Esophagus (tissue), 2 donors: ENCODE results near the gene DTX1. TPM values are rescaled to one million over a fixed set of nuclear protein-coding genes. Genes with fewer than 3 reads are reported as not detected.

Source experiments
- H3K27ac ChIP-seq, 2 donors: one replicate each; pipeline ENCODE4 v1.5.1; 2013; ENCODE audit warnings: low read depth in 2 of 2, mild to moderate bottlenecking in 2 of 2, inconsistent platforms in 1 of 2, low read length in 1 of 2, moderate library complexity in 1 of 2
- H3K27me3 ChIP-seq, 2 donors: one replicate each; pipeline ENCODE4 v1.6.1; 2013; ENCODE audit warnings: low read length in 2 of 2, control low read depth in 1 of 2, mild to moderate bottlenecking in 1 of 2; ENCODE audit not compliant: insufficient read depth in 2 of 2, control insufficient read depth in 1 of 2
- H3K36me3 ChIP-seq, 2 donors: one replicate each; pipeline ENCODE4 v1.6.1; 2013; ENCODE audit warnings: low read length in 1 of 2; ENCODE audit not compliant: control insufficient read depth in 2 of 2, insufficient read depth in 2 of 2
- H3K4me1 ChIP-seq, 2 donors: one replicate each; pipeline ENCODE4 v1.6.1; 2013; ENCODE audit warnings: low read length in 1 of 2; ENCODE audit not compliant: control insufficient read depth in 2 of 2, insufficient read depth in 2 of 2
- H3K4me3 ChIP-seq, 2 donors: one replicate each; pipeline ENCODE4 v1.5.1; 2013; ENCODE audit warnings: low read length in 2 of 2, mild to moderate bottlenecking in 2 of 2, low read depth in 1 of 2, moderate library complexity in 1 of 2
- H3K9me3 ChIP-seq, 2 donors: one replicate each; pipeline ENCODE4 v1.6.1; 2013; ENCODE audit warnings: mild to moderate bottlenecking in 2 of 2, low read depth in 1 of 2, low read length in 1 of 2, moderate library complexity in 1 of 2; ENCODE audit not compliant: control insufficient read depth in 2 of 2, insufficient read depth in 1 of 2
- WGBS, 2 donors: extraction: QIAGEN DNeasy Blood & Tissue Kit; methylation state at CpG; one replicate each; pipeline ENCODE4 v1.1.7; 2013; 5-methylcytosine and 5-hydroxymethylcytosine counted together
- polyA plus RNA-seq, 2 donors: library from polyadenylated mRNA; stranded (reverse); fragments of 200-250 nt; gene quantifications; one replicate each; pipeline ENCODE4 v1.2.3, GENCODE V29; 2013
- donor health status: healthy with polysubstance abuse.
- donor health status: Bipolar disorder and iron deficiency.

Gene DTX1
- polyA plus RNA-seq, 2 donors = 0.49 to 0.59 TPM

DNA sequence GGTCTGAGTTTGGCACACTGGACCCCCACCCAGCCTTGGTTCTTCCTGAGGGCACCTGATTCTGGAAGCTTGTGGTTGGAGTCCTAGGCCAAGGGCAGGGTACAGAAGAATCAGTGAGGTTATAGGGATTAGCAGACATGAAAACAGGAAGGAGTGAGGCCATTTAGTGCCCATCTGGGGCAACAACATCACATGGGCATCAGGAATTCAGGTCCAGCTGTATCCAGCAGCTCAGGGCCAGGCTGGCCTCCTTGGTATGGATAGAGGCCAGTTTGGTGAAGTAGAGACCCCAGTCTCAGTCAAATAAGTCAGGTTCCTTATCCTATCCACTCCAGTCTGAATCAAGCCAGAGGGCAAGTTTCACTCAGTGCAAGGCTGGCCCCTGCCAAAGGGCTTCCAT is 42.8 kb downstream of the DTX1 start:
- Histone ChIP-seq H3K27me3 (no peaks in the 10 kb centered on the region), H3K4me1 (peaks cover 3 to 10% of the 10 kb centered on the region in 2 donors), H3K36me3 (peaks cover 0 to 6% of the 10 kb centered on the region in 2 donors), H3K4me3 (no peak overlapping the region), H3K27ac (no peak overlapping the region), H3K9me3 (no peaks in the 10 kb centered on the region)

GRCh38 chr12:113099764-113100163 is 43.2 kb downstream of the DTX1 start:
- 75 to 81% methylated on average over 12 of the region's 12 CpGs for WGBS, 2 donors
- no peaks in the 10 kb centered on the region for H3K9me3 ChIP-seq
- H3K4me3 ChIP-seq = no peak overlapping the region
- H3K27me3 ChIP-seq = no peaks in the 10 kb centered on the region
- peaks cover 3 to 10% of the 10 kb centered on the region in 2 donors for H3K4me1 ChIP-seq
- H3K36me3 ChIP-seq = peaks cover 0 to 6% of the 10 kb centered on the region in 2 donors
- H3K27ac ChIP-seq = no peak overlapping the region

GRCh38 chr12:113101751-113102150 is 45.2 kb downstream of the DTX1 start:
- Histone ChIP-seq H3K4me1 (peaks cover 3 to 7% of the 10 kb centered on the region in 2 donors), H3K27me3 (no peaks in the 10 kb centered on the region), H3K9me3 (no peaks in the 10 kb centered on the region), H3K27ac (no peak overlapping the region), H3K36me3 (peaks cover 0 to 4% of the 10 kb centered on the region in 2 donors), H3K4me3 (no peak overlapping the region)
- WGBS, 2 donors = 71 to 81% methylated on average over 10 of the region's 10 CpGs

GRCh38 chr12:113102811-113103210 is 46.3 kb downstream of the DTX1 start:
- no peak overlapping the region for H3K4me3 ChIP-seq
- no peak overlapping the region for H3K27ac ChIP-seq
- peaks cover 3 to 7% of the 10 kb centered on the region in 2 donors for H3K4me1 ChIP-seq
- peaks cover 0 to 3% of the 10 kb centered on the region in 2 donors for H3K36me3 ChIP-seq
- WGBS, 2 donors = 83 to 90% methylated on average over 5 of the region's 5 CpGs
- H3K9me3 ChIP-seq = no peaks in the 10 kb centered on the region
- no peaks in the 10 kb centered on the region for H3K27me3 ChIP-seq

DNA sequence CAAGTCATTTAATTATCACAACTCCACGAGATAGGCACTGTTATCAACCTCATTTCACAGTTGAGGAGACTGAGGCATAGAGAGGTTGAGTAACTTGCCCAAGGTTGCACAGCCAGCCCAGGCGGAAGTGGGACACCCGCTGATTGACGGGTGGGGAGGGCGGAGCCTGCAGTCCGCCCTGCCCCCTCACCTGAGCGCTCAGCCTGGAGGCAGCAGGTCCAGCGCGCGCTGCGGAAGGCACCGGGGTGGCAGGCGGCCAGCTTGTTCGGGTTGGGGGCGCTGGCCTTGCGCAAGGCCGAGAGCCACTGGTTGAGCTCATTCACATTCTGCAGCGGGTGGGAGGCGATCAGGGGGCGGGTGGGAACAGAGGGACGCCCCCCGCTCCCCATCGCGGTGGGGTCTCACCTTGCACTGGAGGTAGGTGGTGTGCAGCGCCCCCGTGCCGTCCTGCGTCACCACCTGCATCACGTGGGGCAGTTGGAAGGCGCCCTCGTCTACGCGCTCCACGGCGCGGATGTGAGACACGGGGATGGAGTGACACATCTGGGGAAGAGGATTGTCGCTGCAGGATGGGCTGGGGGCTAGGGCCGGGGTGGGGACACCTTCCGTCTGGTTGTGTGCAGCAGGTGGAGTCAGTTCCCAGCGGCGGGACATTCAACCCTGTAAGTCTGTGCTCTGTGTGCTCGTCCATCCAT is 47.4 kb downstream of the DTX1 start:
- Histone ChIP-seq H3K4me1 (peaks cover 0 to 4% of the 10 kb centered on the region in 2 donors), H3K4me3 (no peak overlapping the region), H3K27ac (no peak overlapping the region), H3K9me3 (no peaks in the 10 kb centered on the region), H3K36me3 (peaks cover 0 to 3% of the 10 kb centered on the region in 2 donors), H3K27me3 (no peaks in the 10 kb centered on the region)
- 8 to 9% methylated on average over 43 of the region's 43 CpGs for WGBS, 2 donors

DNA sequence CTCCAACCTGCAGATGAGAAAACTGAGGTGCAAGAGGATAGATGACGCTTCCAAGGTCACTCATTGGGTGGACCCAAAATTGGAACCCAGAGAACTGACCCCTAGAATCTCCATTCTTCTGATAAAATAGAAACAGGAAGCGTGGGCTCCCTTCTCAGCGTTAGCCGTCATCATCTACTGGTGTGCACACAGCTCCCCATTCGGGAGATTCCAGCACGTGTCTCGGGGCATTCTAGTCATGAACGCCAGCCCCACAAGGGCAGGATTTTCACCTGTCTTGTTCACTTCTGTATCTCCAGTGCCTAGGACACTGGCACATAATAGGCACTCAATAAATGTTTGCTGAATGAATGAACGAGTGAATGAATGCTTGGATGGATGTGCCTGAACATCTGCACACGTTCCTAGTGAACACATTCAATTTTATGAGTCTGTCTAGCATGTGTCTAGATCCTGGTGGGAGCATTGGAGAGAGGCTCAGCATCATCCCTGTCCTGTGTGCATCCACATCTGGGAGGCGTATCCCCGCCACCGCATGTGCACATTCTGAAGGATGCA is 48.5 kb downstream of the DTX1 start:
- WGBS, 2 donors = 83 to 84% methylated on average over 13 of the region's 13 CpGs
- H3K4me1 ChIP-seq = peaks cover 0 to 5% of the 10 kb centered on the region in 2 donors
- H3K9me3 ChIP-seq = no peaks in the 10 kb centered on the region
- H3K36me3 ChIP-seq = peaks cover 0 to 3% of the 10 kb centered on the region in 2 donors
- no peak overlapping the region for H3K27ac ChIP-seq
- H3K27me3 ChIP-seq = no peaks in the 10 kb centered on the region
- no peak overlapping the region for H3K4me3 ChIP-seq

- 85 to 93% methylated on average over 15 of the region's 15 CpGs for WGBS, 2 donors
- peaks cover 0 to 3% of the 10 kb centered on the region in 2 donors for H3K36me3 ChIP-seq
- no peak overlapping the region for H3K27ac ChIP-seq
- peaks cover 0 to 5% of the 10 kb centered on the region in 2 donors for H3K4me1 ChIP-seq
- no peaks in the 10 kb centered on the region for H3K27me3 ChIP-seq
- H3K9me3 ChIP-seq = no peaks in the 10 kb centered on the region
- H3K4me3 ChIP-seq = no peak overlapping the region
Measured at GRCh38 chr12:113105606-113106271, 49.2 kb downstream of the DTX1 start.

DNA sequence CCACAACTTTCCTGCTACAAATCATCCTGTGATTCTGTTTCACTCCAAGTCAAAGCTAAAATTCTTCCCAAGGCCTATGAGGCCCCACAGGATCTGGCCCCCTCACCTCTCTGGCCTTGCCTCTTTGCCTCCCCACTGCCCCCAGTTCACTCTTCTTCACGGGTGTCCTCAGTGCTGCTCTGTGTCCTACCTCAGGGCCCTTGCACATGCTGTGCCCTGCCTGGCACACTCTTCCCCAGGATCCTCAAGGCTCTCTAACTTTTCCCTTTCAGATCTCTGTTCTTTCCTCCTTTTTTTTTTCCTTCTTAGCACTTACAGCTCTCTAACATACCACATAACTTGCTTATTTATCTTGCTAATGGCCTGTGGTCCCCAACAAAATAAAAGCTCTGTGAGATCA is 49.8 kb downstream of the DTX1 start:
- H3K9me3 ChIP-seq = no peaks in the 10 kb centered on the region
- peaks cover 0 to 5% of the 10 kb centered on the region in 2 donors for H3K4me1 ChIP-seq
- H3K27me3 ChIP-seq = no peaks in the 10 kb centered on the region
- H3K36me3 ChIP-seq = peaks cover 0 to 3% of the 10 kb centered on the region in 2 donors
- no peak overlapping the region for H3K4me3 ChIP-seq
- 65 to 83% methylated on average over 1 of the region's 1 CpG for WGBS, 2 donors
- H3K27ac ChIP-seq = no peak overlapping the region

GRCh38 chr12:113108308-113108707 is 51.8 kb downstream of the DTX1 start:
- Histone ChIP-seq H3K27me3 (no peaks in the 10 kb centered on the region), H3K27ac (no peak overlapping the region), H3K4me1 (peaks cover 0 to 5% of the 10 kb centered on the region in 2 donors), H3K9me3 (no peaks in the 10 kb centered on the region), H3K36me3 (peaks cover 0 to 3% of the 10 kb centered on the region in 2 donors), H3K4me3 (no peak overlapping the region)
- 95 to 97% methylated on average over 4 of the region's 4 CpGs for WGBS, 2 donors
